ENCODE data around the gene ATP10A.

- no peak for TF ChIP-seq CTCF (IDR thresholded peaks at IDR 0.05)
- TF ChIP-seq POLR2A (IDR thresholded peaks at IDR 0.05): no peak
- no peak for TF ChIP-seq POLR2AphosphoS5 (IDR thresholded peaks at IDR 0.05)
- no peak for TF ChIP-seq EP300 (IDR thresholded peaks at IDR 0.05)
Observed at GRCh38 chr15:25810154-25810553, 53.0 kb downstream of the ATP10A start.

All from stomach (tissue), 4 donors.